GM21515 (cell line): ENCODE results near the gene CNOT6.
"Not testable (repeated sequence)": the region's sequence is repeated elsewhere in the genome, so short reads cannot be mapped to it uniquely, and the experiment has no call there.

Source experiments
- ATAC-seq: cut with Tn5 transposase; IDR thresholded peaks from one replicate; pipeline ENCODE4 v1.9.1; 2021; ENCODE audit not compliant: unreplicated experiment

CNOT6 gene

GRCh38 chr5:180494060-180494509, at the start of gene CNOT6:
Gene CNOT6 (plus strand): TSS chr5:180494379. CDS start chr5:180529277, 34,898 bp downstream.
- peak; percentile 92 for ATAC-seq

GRCh38 chr5:180454752-180455151, 39.4 kb upstream of the CNOT6 start:
- ATAC-seq, result no peak

- ATAC-seq, result no peak
Observed at GRCh38 chr5:180455872-180456271, 38.3 kb upstream of the CNOT6 start.

- ATAC-seq, result no peak
Observed at GRCh38 chr5:180456792-180457191, 37.4 kb upstream of the CNOT6 start.

- not testable (repeated sequence) for ATAC-seq
Observed at GRCh38 chr5:180458852-180459673, 35.1 kb upstream of the CNOT6 start.

GRCh38 chr5:180459674-180460142, 34.5 kb upstream of the CNOT6 start:
- ATAC-seq, result not testable (repeated sequence)

GRCh38 chr5:180460834-180461233, 33.3 kb upstream of the CNOT6 start:
- no peak for ATAC-seq

GRCh38 chr5:180461303-180461702, 32.9 kb upstream of the CNOT6 start:
- no peak for ATAC-seq

GRCh38 chr5:180463216-180463900, 30.8 kb upstream of the CNOT6 start:
- no peak for ATAC-seq

GRCh38 chr5:180463916-180464602, 30.1 kb upstream of the CNOT6 start:
- ATAC-seq, result no peak

- no peak for ATAC-seq
Observed at GRCh38 chr5:180464603-180464970, 29.6 kb upstream of the CNOT6 start.

GRCh38 chr5:180465052-180465451, 29.1 kb upstream of the CNOT6 start:
- not testable (repeated sequence) for ATAC-seq

- ATAC-seq, result no peak
Observed at GRCh38 chr5:180466316-180466715, 27.9 kb upstream of the CNOT6 start.

GRCh38 chr5:180467028-180467975, 26.9 kb upstream of the CNOT6 start:
- ATAC-seq, result no peak

GRCh38 chr5:180467989-180468731, 26.0 kb upstream of the CNOT6 start:
- no peak for ATAC-seq

- ATAC-seq, result no peak
Observed at GRCh38 chr5:180468732-180469585, 25.2 kb upstream of the CNOT6 start.

- ATAC-seq, result no peak
Observed at GRCh38 chr5:180469586-180469865, 24.7 kb upstream of the CNOT6 start.

GRCh38 chr5:180469866-180470265, 24.3 kb upstream of the CNOT6 start:
- ATAC-seq, result no peak

GRCh38 chr5:180470361-180470760, 23.8 kb upstream of the CNOT6 start:
- no peak for ATAC-seq
